Ovary (tissue), 9 donors: ENCODE results near the gene CCL7. TPM values are rescaled to one million over a fixed set of nuclear protein-coding genes. Genes with fewer than 3 reads are reported as not detected.

Source experiments
- DNase-seq, 5 donors: peaks; one replicate each; pipeline ENCODE4 v3.0.0-alpha.2; 2019 to 2020
- H3K27ac ChIP-seq, 2 donors: fragments of 200-600 bp; one replicate each; pipeline versions ENCODE4 v1.5.1 to v1.8.0; 2019 to 2022
- H3K27me3 ChIP-seq: fragments of 200-600 bp; one replicate; pipeline ENCODE4 v1.8.0; 2022
- H3K36me3 ChIP-seq: fragments of 200-600 bp; sonication (generic); one replicate; pipeline ENCODE4 v1.5.1; 2019
- H3K4me1 ChIP-seq: one replicate; pipeline ENCODE4 v1.8.1; 2013; ENCODE audit warnings: mild to moderate bottlenecking, moderate library complexity; ENCODE audit not compliant: insufficient read depth
- H3K4me3 ChIP-seq: fragments of 200-600 bp; sonication (generic); one replicate; pipeline ENCODE4 v1.5.1; 2017
- H3K9me3 ChIP-seq, 2 donors: fragments of 200-600 bp in 1 of 2; sonication (generic) in 1 of 2; one replicate each; pipeline versions ENCODE4 v1.5.1 to v1.8.1; 2013 to 2019; ENCODE audit warnings: mild to moderate bottlenecking in 1 of 2, moderate library complexity in 1 of 2
- EP300 ChIP-seq: sonication (generic); formaldehyde crosslinking; IDR thresholded peaks from one replicate; pipeline ENCODE4 v1.6.1; 2017; ENCODE audit warnings: antibody characterized with exemption
- POLR2A ChIP-seq: fragments of 450-650 bp; IDR thresholded peaks from one replicate; pipeline ENCODE4 v1.6.1; 2017; ENCODE audit warnings: antibody characterized with exemption, mild to moderate bottlenecking, moderate library complexity
- WGBS, 3 donors: extraction: QIAGEN DNeasy Blood & Tissue Kit in 1 of 3; methylation state at CpG; one replicate each; pipeline versions ENCODE4 v1.1.5 to v1.1.7; 2013 to 2017; 5-methylcytosine and 5-hydroxymethylcytosine counted together
- intact Hi-C, 4 donors: fragments of 100-400 bp; cut with DNase I; formaldehyde crosslinking; loops; one replicate each; pipeline versions ENCODE4 v1.11.0 to v1.15.1; 2022 to 2023
- polyA plus RNA-seq, 2 donors: library from polyadenylated mRNA; stranded (reverse); fragments of 200-250 nt in 1 of 2; fragments of 350-450 nt in 1 of 2; fragmentation: Illumina TruSeq in 1 of 2; extraction: RNeasy Lipid Tissue Mini Kit (QIAGEN cat#74804) in 1 of 2; gene quantifications; one replicate each; pipeline ENCODE4 v1.2.3, GENCODE V29; 2013 to 2014
- total RNA-seq, 7 donors: library from RNA; depleted of rRNA in 2 of 7; stranded (reverse); fragments of >200 nt in 2 of 7; fragmentation: NEBNext Ultra II Directional in 3 of 7; extraction: Animal tissue kit (Norgen Biotek cat#: 25700) in 3 of 7; gene quantifications; one replicate each; pipeline versions ENCODE4 v1.1.0 to v1.2.4, GENCODE V29; 2016 to 2023
- TF ChIP-seq, protein P1 (sequence below), 3 donors: fragments of 450-650 bp in 2 of 3; fragments of 200-600 bp in 1 of 3; IDR thresholded peaks; one replicate each; pipeline versions ENCODE4 v1.5.1 to v1.8.0; 2016 to 2022; ENCODE audit warnings: antibody characterized with exemption in 3 of 3, mild to moderate bottlenecking in 1 of 3
- donor health status: DM: no; HTN: no; CAD: no; lungs with moderate emphysema.
- donor health status: DM: no; HTN: no; CAD: no.
- donor health status: Bipolar disorder and iron deficiency.
- donor health status: DM: yes; HTN: yes; CAD: no.
- donor health status: DM: no; HTN: no; CAD: no.
- donor health status: DM: yes; HTN: yes; CAD: no.

CCL7 gene
- total and polyA plus RNA-seq, 9 donors, result 0.46 TPM; not detected in 8

DNA sequence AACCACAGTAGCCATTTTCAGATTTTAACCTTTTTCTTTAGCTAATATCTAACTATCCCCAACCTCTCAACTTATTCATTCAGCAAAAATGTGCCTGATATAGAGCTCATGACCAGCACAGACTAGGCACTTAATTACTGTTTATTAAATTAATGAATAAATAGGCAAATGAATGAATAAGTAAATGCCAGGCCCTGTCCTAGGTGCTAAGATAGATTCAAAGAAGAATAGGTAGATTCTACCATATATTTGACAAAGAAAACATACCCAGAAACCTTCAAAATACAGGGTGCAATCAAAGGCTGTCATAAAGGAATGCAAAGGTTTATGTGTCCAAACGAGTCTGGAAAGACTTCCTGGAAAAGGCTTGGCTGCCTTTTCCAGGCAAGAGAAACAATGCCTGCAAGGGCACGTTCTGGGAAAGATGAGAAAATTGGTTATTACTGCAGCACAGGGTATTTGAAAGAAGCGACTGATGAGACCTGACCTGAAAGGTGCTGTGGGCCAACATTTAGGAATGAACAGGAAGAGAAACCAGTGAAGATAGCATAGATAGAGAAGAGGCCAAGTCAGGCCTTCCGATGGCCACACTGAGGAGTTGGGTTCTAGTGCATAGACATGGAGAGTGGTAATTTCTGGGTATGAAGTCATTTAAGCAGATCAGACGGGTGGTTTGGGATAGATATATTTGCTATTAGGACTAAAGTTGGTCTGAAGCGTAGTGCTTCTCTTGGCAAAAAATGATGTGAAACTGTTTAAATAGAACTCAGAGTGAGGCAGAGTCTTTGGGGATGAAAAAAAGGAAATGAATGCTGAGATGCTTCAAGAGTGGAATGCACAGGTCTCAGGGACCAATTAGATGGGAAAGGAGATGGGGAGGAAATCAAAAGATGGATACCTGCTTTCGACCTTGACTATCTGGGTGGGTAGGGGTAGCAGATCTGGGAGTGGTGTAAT lies 26.4 kb upstream of the CCL7 start:
- Histone ChIP-seq H3K36me3 (no peaks in the 10 kb centered on the region), H3K27ac (peak overlapping the region in 1 of 2 donors; percentile 6), H3K4me3 (no peak overlapping the region), H3K9me3 (no peaks in the 10 kb centered on the region), H3K4me1 (peaks cover 2% of the 10 kb centered on the region), H3K27me3 (no peaks in the 10 kb centered on the region)
- 78 to 82% (median 81%) methylated on average over 7 of the region's 7 CpGs for WGBS, 3 donors
- DNase-seq, result no peak
- intact Hi-C loops, result no loop called here
- TF ChIP-seq EP300 (no peak), POLR2A (no peak)
- TF ChIP-seq, protein P1, sequence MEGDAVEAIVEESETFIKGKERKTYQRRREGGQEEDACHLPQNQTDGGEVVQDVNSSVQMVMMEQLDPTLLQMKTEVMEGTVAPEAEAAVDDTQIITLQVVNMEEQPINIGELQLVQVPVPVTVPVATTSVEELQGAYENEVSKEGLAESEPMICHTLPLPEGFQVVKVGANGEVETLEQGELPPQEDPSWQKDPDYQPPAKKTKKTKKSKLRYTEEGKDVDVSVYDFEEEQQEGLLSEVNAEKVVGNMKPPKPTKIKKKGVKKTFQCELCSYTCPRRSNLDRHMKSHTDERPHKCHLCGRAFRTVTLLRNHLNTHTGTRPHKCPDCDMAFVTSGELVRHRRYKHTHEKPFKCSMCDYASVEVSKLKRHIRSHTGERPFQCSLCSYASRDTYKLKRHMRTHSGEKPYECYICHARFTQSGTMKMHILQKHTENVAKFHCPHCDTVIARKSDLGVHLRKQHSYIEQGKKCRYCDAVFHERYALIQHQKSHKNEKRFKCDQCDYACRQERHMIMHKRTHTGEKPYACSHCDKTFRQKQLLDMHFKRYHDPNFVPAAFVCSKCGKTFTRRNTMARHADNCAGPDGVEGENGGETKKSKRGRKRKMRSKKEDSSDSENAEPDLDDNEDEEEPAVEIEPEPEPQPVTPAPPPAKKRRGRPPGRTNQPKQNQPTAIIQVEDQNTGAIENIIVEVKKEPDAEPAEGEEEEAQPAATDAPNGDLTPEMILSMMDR (IDR thresholded peaks at IDR 0.05), result no peak

DNA sequence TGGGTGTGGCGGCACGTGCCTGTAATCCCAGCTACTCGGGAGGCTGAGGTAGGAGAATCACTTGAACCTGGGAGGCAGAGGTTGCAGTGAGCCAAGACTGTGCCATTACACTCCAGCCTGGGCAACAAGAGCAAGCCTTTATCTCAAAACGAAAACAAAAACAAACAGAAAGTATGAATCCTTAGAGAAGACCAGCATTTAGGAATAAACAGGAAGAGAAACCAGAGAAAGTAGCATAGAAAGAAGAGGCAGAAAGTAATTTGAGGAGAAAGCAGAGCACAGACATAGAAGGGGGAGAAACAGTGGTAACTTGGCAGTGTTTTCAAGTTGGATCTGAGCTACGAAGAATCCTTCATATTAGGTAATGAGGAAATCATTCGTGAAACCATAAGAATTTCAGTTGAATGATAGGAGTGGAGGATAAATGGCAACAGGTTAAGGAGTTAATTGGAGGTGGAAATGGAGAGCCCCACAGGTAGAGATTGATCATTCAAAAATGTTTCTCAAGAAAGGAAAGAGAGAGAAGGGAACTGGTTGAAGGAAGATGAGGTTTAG lies 24.6 kb upstream of the CCL7 start:
- intact Hi-C loops, result no loop called here
- Histone ChIP-seq H3K36me3 (no peaks in the 10 kb centered on the region), H3K4me1 (peaks cover 2% of the 10 kb centered on the region), H3K27ac (no peak overlapping the region), H3K9me3 (no peaks in the 10 kb centered on the region), H3K27me3 (no peaks in the 10 kb centered on the region), H3K4me3 (no peak overlapping the region)
- WGBS, 3 donors, result 59 to 72% (median 70%) methylated on average over 6 of the region's 6 CpGs
- no peak for TF ChIP-seq EP300
- TF ChIP-seq, protein P1 (IDR thresholded peaks at IDR 0.05), result no peak
- TF ChIP-seq POLR2A, result no peak
- no peak for DNase-seq

DNA sequence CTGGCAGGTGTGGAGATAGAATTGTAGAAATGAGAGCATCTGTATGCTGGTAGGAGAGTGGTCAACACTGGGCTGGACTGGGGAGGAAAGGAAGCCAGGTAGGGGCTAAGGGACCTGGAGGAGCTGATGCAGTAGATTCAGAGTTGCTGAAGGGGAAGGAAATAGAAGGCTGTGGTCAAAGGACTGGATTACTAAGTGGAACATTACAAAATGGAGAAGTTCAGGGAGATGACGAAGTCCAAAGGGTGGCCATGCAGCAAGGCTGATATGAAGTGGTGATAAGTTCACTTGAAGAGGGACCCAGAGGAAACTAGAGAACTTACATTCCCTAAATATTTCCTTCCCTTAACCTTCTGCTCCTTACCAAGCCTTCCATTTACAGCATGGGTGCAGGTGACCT lies 23.6 kb upstream of the CCL7 start:
- intact Hi-C loops, result no loop called here
- H3K27me3 ChIP-seq, result no peaks in the 10 kb centered on the region
- DNase-seq, result no peak
- no peaks in the 10 kb centered on the region for H3K36me3 ChIP-seq
- no peak overlapping the region for H3K4me3 ChIP-seq
- H3K27ac ChIP-seq, result no peak overlapping the region
- H3K4me1 ChIP-seq, result peaks cover 1% of the 10 kb centered on the region
- no peak for TF ChIP-seq POLR2A
- no peaks in the 10 kb centered on the region for H3K9me3 ChIP-seq
- 91 to 95% (median 94%) methylated on average over 1 of the region's 1 CpG for WGBS, 3 donors

DNA sequence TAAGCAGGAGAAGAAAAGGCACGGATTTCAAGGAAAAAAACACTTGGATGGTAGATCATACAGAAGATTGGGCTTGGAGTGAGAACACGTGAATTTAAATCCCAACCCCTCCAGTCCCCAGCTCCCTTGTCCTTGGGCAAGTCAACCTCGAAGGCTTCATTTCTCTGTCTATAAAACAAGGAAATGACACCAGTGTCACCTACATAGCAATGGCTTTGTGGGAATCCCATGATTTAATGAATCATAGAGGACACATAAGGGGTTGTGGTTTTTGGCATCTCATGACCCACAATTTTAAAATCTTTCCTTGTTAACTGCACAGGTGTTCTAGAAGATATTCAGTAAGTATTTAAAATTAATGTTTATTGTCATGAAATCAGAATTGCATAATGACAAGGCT lies 23.1 kb upstream of the CCL7 start:
- WGBS, 3 donors, result 71 to 74% (median 73%) methylated on average over 3 of the region's 3 CpGs
- Histone ChIP-seq H3K27ac (no peak overlapping the region), H3K36me3 (no peaks in the 10 kb centered on the region), H3K27me3 (no peaks in the 10 kb centered on the region), H3K4me1 (peaks cover 1% of the 10 kb centered on the region), H3K9me3 (no peaks in the 10 kb centered on the region), H3K4me3 (no peak overlapping the region)
- no peak for TF ChIP-seq EP300
- TF ChIP-seq, protein P1 (IDR thresholded peaks at IDR 0.05), result no peak
- TF ChIP-seq POLR2A, result no peak
- intact Hi-C loops, result no loop called here
- DNase-seq, result no peak
